Vagina (tissue), 2 donors: ENCODE measurements around the gene SCD5.

ENCODE experiments used
- POLR2AphosphoS5 ChIP-seq, 2 donors: sonication (generic); formaldehyde crosslinking; IDR thresholded peaks; one replicate each; pipeline ENCODE4 v1.9.0; 2017; ENCODE audit warnings: antibody characterized with exemption in 2 of 2, mild to moderate bottlenecking in 2 of 2, low read depth in 1 of 2; ENCODE audit not compliant: insufficient read depth in 1 of 2
- TF ChIP-seq, protein P1 (sequence below), 3 experiments: fragments of 450-650 bp in 2 of 3; fragments of 200-600 bp in 1 of 3; sonication (generic) in 1 of 3; IDR thresholded peaks; one replicate each; pipeline ENCODE4 v1.5.1; 2017 to 2019; ENCODE audit warnings: antibody characterized with exemption in 3 of 3, mild to moderate bottlenecking in 2 of 3, moderate library complexity in 2 of 3

DNA sequence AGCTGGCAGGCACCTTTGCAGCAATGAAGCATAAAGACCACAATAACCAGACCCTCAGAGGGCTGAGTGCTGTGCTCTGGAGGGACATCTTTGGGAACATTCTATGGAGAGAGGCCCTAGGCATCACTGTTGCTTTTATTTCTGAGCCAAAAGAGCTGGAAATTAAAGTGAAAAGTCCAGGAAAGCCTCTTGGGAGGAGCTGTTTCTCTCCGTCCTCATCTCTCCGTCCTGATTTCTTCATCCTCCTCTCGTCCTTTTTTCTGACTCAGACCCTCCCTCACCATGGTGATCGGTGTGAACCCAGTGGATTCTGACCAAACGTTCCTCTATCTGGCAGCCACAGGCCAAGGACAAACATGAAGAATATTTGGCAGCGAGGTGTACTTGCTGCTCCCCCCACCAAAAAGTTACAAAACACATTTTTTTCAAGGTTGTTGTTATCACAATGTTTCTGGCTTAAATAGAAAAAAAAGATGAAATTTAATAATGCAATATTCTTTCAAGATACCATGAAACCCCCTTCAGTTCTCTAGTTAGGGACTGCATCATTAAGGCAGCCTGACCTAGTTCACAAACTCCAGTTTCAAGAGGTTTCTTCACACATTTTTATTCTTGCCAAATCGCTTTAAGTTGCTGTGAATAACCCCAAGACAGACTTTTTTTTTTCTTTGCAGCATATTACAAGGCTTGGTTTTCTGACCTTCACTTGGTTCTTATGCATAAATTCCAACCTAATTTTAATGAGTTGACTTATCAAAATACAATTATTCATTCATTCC lies 80.2 kb downstream of the SCD5 start:
- TF ChIP-seq, protein P1, sequence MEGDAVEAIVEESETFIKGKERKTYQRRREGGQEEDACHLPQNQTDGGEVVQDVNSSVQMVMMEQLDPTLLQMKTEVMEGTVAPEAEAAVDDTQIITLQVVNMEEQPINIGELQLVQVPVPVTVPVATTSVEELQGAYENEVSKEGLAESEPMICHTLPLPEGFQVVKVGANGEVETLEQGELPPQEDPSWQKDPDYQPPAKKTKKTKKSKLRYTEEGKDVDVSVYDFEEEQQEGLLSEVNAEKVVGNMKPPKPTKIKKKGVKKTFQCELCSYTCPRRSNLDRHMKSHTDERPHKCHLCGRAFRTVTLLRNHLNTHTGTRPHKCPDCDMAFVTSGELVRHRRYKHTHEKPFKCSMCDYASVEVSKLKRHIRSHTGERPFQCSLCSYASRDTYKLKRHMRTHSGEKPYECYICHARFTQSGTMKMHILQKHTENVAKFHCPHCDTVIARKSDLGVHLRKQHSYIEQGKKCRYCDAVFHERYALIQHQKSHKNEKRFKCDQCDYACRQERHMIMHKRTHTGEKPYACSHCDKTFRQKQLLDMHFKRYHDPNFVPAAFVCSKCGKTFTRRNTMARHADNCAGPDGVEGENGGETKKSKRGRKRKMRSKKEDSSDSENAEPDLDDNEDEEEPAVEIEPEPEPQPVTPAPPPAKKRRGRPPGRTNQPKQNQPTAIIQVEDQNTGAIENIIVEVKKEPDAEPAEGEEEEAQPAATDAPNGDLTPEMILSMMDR (IDR thresholded peaks at IDR 0.05): no peak
- no peak for TF ChIP-seq POLR2AphosphoS5 (IDR thresholded peaks at IDR 0.05; ENCODE audit: insufficient read depth in 1 of 2, low read depth in 1 of 2)
